Lung (tissue), 12 donors: ENCODE measurements around the gene NKAIN2. TPM values are rescaled to one million over a fixed set of nuclear protein-coding genes. Genes with fewer than 3 reads are reported as not detected.
"Not testable (repeated sequence)": the region's sequence is repeated elsewhere in the genome, so short reads cannot be mapped to it uniquely, and the experiment has no call there.

Experiments
- ATAC-seq: fragments of 200-7000 bp; cut with Tn5 transposase; one replicate; pipeline ENCODE4 v1.9.1; 2020; ENCODE audit warnings: moderate number of reproducible peaks; ENCODE audit not compliant: insufficient read depth, low FRiP score
- DNase-seq, 3 donors: peaks; one replicate each; pipeline ENCODE4 v3.0.0-alpha.2; 2013 to 2017
- H3K27ac ChIP-seq, 2 donors: one replicate each; pipeline ENCODE4 v1.5.1; 2013; ENCODE audit warnings: mild to moderate bottlenecking in 2 of 2, moderate library complexity in 2 of 2, control low read depth in 1 of 2, inconsistent platforms in 1 of 2, low read depth in 1 of 2, low read length in 1 of 2
- H3K27me3 ChIP-seq, 3 donors: one replicate each; pipeline ENCODE4 v1.5.1; 2013; ENCODE audit warnings: low read length in 2 of 3; ENCODE audit not compliant: control insufficient read depth in 3 of 3, insufficient read depth in 3 of 3
- H3K36me3 ChIP-seq, 4 donors: one replicate each; pipeline ENCODE4 v1.5.1; 2013; ENCODE audit warnings: low read length in 4 of 4, mild to moderate bottlenecking in 1 of 4, moderate library complexity in 1 of 4; ENCODE audit not compliant: control insufficient read depth in 4 of 4, insufficient read depth in 4 of 4
- H3K4me1 ChIP-seq, 5 donors: one replicate each; pipeline ENCODE4 v1.5.1; 2013; ENCODE audit warnings: low read length in 5 of 5, mild to moderate bottlenecking in 2 of 5, moderate library complexity in 1 of 5; ENCODE audit not compliant: control insufficient read depth in 5 of 5, insufficient read depth in 5 of 5
- H3K4me3 ChIP-seq: one replicate; pipeline ENCODE4 v1.5.1; 2013; ENCODE audit warnings: mild to moderate bottlenecking, control low read depth, moderate library complexity
- H3K9ac ChIP-seq, 2 donors: one replicate each; pipeline ENCODE4 v1.5.1; 2013; ENCODE audit warnings: low read length in 2 of 2, control low read depth in 1 of 2; ENCODE audit not compliant: insufficient read depth in 1 of 2
- H3K9me3 ChIP-seq, 4 donors: one replicate each; pipeline ENCODE4 v1.5.1; 2013; ENCODE audit warnings: low read length in 3 of 4, mild to moderate bottlenecking in 1 of 4, moderate library complexity in 1 of 4; ENCODE audit not compliant: control insufficient read depth in 4 of 4, insufficient read depth in 3 of 4
- WGBS, 2 donors: extraction: QIAGEN DNeasy Blood & Tissue Kit; methylation state at CpG; one replicate each; pipeline ENCODE4 v1.1.7; 2013; 5-methylcytosine and 5-hydroxymethylcytosine counted together
- polyA plus RNA-seq, 2 donors: library from polyadenylated mRNA; stranded (reverse); fragments of 200-250 nt; gene quantifications; one replicate each; pipeline ENCODE4 v1.2.1, GENCODE V29; 2013
- total RNA-seq, 2 donors: library from RNA; depleted of rRNA in 1 of 2; stranded (reverse); fragments of >200 nt in 1 of 2; gene quantifications; one replicate each; pipeline ENCODE4 v1.2.1, GENCODE V29; 2014 to 2021
- TF ChIP-seq, protein P1 (sequence below): IDR thresholded peaks from 2 replicates; pipeline ENCODE4 v1.5.1; 2012; ENCODE audit warnings: mild to moderate bottlenecking; ENCODE audit errors: control extremely low read depth, extremely low read depth
- donor health status: control.
- donor health status: control.
- donor health status: Bipolar disorder and iron deficiency.
- donor health status: healthy.
- donor health status: DM: yes; HTN: yes; CAD: no.

NKAIN2 gene
- total and polyA plus RNA-seq, 4 donors, result 0.01 to 4.4 TPM; not detected in 2

DNA sequence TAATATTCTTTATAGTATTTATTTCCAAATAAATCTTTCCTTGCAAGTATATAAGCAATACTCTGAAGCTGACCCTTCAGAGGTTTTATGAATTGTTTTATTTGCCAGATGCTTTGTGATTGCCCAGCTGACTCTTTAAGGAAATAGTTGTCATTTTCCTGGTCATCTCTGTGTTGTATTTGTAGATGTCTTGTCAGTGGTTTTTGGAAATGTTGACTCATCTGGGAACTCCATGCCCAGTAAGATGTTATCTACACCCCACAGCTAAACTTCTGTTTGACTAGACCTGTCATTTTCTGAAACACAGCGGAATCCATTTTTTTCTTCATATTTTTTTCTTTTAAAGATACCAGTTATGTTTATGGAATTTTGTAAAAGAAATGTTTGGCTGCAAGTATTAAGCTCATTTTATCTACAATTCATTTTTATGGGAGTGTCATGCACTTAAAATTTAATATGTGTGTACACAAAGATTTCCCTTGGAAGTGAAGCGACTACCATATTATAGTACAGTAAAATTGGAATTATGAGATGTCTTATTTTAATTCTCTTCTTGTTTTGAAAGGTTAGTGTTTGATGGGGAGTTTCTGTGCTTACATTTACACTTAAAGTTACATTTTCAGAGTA, 491.0 kb downstream of the NKAIN2 start:
- no peak overlapping the region for H3K4me3 ChIP-seq
- TF ChIP-seq, protein P1, sequence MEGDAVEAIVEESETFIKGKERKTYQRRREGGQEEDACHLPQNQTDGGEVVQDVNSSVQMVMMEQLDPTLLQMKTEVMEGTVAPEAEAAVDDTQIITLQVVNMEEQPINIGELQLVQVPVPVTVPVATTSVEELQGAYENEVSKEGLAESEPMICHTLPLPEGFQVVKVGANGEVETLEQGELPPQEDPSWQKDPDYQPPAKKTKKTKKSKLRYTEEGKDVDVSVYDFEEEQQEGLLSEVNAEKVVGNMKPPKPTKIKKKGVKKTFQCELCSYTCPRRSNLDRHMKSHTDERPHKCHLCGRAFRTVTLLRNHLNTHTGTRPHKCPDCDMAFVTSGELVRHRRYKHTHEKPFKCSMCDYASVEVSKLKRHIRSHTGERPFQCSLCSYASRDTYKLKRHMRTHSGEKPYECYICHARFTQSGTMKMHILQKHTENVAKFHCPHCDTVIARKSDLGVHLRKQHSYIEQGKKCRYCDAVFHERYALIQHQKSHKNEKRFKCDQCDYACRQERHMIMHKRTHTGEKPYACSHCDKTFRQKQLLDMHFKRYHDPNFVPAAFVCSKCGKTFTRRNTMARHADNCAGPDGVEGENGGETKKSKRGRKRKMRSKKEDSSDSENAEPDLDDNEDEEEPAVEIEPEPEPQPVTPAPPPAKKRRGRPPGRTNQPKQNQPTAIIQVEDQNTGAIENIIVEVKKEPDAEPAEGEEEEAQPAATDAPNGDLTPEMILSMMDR, result no peak
- H3K9me3 ChIP-seq, result no peaks in the 10 kb centered on the region
- H3K4me1 ChIP-seq, result peaks cover 0 to 10% (median 0%) of the 10 kb centered on the region in 5 donors
- no peaks in the 10 kb centered on the region for H3K36me3 ChIP-seq
- DNase-seq (no peak), ATAC-seq (no peak)
- H3K27ac ChIP-seq, result no peak overlapping the region
- no peak overlapping the region for H3K9ac ChIP-seq
- H3K27me3 ChIP-seq, result no peaks in the 10 kb centered on the region
- WGBS, 2 donors, result 89 to 97% methylated on average over 2 of the region's 2 CpGs

DNA sequence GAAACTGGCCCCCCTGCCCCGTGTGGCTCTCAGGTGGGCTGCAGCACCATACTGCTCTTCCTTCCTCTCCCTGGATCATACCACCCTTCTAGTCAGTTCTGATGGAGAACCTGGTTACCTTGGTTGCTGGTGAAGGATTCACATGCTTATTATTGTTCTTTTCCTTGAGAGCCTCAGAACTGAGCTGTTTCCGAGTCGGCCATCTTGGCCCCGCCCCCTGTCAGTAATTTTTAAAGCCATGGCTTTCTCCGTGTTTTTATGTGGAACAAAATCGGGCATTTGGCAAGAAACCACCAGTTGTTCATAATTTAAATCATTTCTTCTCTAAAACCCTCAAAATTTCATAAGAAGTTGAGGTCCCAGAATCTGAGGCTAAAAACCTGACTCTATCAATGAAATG, 493.8 kb downstream of the NKAIN2 start:
- no peak for ATAC-seq
- WGBS, 2 donors, result 83 to 89% methylated on average over 6 of the region's 6 CpGs

DNA sequence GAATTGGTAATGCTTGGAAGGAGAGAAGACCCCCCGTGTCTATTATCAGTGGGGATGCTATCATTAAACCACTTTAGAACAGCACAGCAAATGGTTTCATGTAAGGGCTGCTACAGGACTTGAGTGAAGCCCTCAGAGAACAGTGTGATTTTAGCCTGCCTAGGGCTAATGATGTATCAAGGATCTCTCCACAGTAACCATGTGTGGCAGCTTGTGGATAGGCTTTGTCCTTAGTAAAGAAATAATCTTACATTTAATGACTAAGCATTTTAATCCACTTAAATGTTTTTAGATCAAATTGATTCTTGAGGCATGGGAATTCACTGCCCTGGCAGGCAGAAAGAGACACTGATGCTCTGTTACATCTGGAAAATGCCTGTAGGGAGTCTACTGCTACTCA, 495.1 kb downstream of the NKAIN2 start:
- H3K4me3 ChIP-seq, result no peak overlapping the region
- TF ChIP-seq, protein P1, result no peak
- no peak overlapping the region for H3K27ac ChIP-seq
- 48 to 86% methylated on average over 1 of the region's 1 CpG for WGBS, 2 donors
- no peaks in the 10 kb centered on the region for H3K36me3 ChIP-seq
- H3K9ac ChIP-seq, result no peak overlapping the region
- no peaks in the 10 kb centered on the region for H3K27me3 ChIP-seq
- DNase-seq (peak in 1 of 3 donors; percentile 16), ATAC-seq (no peak)
- peaks cover 0 to 10% (median 0%) of the 10 kb centered on the region in 5 donors for H3K4me1 ChIP-seq
- H3K9me3 ChIP-seq, result no peaks in the 10 kb centered on the region

More for the DNA sequence above, 493.8 kb downstream of the NKAIN2 start:
- H3K4me3 ChIP-seq, result no peak overlapping the region
- H3K27me3 ChIP-seq, result no peaks in the 10 kb centered on the region
- no peak for DNase-seq
- H3K36me3 ChIP-seq, result no peaks in the 10 kb centered on the region
- no peak overlapping the region for H3K9ac ChIP-seq
- H3K4me1 ChIP-seq, result peaks cover 0 to 10% (median 0%) of the 10 kb centered on the region in 5 donors
- no peaks in the 10 kb centered on the region for H3K9me3 ChIP-seq
- TF ChIP-seq, protein P1, result no peak
- H3K27ac ChIP-seq, result no peak overlapping the region

DNA sequence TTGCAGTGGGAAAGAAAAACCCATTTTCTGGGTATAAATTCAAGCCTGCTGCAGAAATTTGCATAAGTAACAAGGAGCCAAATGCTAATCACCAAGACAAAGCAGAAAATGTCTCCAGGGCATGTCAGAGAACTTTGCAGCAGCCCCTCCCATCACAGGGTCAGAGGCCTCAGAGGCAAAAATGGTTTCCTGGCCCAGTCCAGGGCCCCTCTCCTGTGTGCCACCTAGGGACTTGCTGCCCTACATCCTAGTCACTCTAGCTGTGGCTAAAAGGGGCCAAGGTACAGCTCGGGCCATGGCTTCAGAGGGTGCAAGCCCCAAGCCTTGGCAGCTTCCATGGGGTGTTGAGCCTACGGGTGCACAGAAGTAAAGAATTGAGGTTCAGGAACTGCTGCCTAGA, 497.2 kb downstream of the NKAIN2 start:
- H3K9me3 ChIP-seq, H3K4me3 ChIP-seq, H3K27me3 ChIP-seq, H3K36me3 ChIP-seq, H3K27ac ChIP-seq, DNase-seq, ATAC-seq, H3K9ac ChIP-seq: not testable (repeated sequence)
- H3K4me1 ChIP-seq, result peaks cover 0 to 10% (median 0%) of the 10 kb centered on the region in 5 donors
- WGBS, 2 donors, result 83 to 89% methylated on average over 2 of the region's 2 CpGs
